HG02588 (cell line): ENCODE data around the gene INMT.

Source experiments
- ATAC-seq: cut with Tn5 transposase; IDR thresholded peaks from one replicate; pipeline ENCODE4 v1.9.1; 2021; ENCODE audit warnings: mild to moderate bottlenecking, moderate library complexity; ENCODE audit not compliant: unreplicated experiment

The INMT gene

DNA sequence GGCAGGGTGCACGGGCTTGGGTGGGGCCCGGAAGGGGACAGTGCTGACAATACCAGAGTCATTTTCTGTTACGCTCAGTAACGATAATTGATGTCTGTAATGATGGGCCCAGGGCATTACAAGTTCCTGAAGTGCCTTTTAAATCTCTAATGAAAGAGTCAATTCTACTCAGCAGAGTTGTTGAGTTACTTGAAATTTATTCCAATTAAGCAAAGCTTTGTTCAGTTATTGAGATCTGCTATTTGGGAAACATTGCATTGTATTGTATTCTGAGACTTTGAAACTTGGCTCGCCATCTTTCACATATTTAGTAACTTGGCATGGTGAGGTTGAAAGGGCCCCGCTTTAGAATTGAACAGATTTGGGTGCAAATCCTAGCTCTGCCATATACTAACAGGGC is 54.0 kb downstream of the INMT start:
- no peak for ATAC-seq
